ENCODE data around the gene KAZN.

The KAZN gene

GRCh38 chr1:15098176-15099125, 500.0 kb downstream of the KAZN start:
- no peak for DNase-seq (ENCODE audit: extremely low read depth, low read depth)
- TF ChIP-seq CTCF (IDR thresholded peaks at IDR 0.05; ENCODE audit: low read depth, low read length), result no peak

GRCh38 chr1:15099441-15100120, 501.1 kb downstream of the KAZN start:
- TF ChIP-seq CTCF (IDR thresholded peaks at IDR 0.05; ENCODE audit: low read depth, low read length), result no peak

DNA sequence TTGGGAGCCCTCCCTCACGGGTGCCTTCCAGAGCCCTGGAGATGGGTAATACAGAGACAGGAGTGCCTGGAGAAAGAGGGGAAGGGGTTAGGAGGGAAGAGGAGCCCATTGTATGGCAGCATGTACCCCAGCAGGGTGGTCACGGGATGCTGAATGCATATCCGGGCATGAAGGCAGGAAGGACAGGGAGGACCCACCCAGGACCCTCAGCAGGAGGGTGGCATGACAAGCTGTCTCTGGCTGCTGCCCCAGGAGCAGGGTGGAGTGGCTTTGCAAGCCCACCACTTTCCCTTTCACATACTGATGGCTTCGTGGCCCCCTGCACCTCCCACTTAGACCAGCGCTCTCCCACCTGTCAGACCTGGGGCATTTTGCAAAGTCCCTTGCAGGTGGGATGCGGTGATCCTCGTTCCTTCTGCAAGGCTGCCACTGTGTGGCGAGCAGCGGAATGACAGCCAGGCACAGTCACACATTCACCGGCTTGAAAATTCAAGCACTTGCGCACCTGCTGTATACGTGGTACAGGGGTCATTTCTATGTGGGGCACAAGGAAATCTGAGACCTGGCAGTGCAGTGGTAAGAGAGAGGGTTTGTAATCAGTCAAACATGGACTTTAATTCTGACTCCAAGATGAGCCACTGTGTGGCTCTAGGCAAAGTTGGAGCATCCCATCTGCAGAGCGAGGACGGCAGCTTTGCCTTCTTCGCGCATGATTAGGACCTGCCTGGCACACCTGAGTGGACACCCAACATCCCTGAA, 501.8 kb downstream of the KAZN start:
- DNase-seq (ENCODE audit: extremely low read depth, low read depth), result no peak

More at GRCh38 chr1:15099441-15100120, 501.1 kb downstream of the KAZN start:
- no peak for DNase-seq (ENCODE audit: extremely low read depth, low read depth)

GRCh38 chr1:15100880-15101760, 502.6 kb downstream of the KAZN start:
- DNase-seq (ENCODE audit: extremely low read depth, low read depth), result no peak
- TF ChIP-seq CTCF (IDR thresholded peaks at IDR 0.05; ENCODE audit: low read depth, low read length), result no peak

More for the DNA sequence above, 501.8 kb downstream of the KAZN start:
- TF ChIP-seq CTCF (IDR thresholded peaks at IDR 0.05; ENCODE audit: low read depth, low read length), result peak; percentile 97

- TF ChIP-seq CTCF (IDR thresholded peaks at IDR 0.05; ENCODE audit: low read depth, low read length), result no peak
These were observed 503.3 kb downstream of the KAZN start for GRCh38 chr1:15101801-15102200.

DNA sequence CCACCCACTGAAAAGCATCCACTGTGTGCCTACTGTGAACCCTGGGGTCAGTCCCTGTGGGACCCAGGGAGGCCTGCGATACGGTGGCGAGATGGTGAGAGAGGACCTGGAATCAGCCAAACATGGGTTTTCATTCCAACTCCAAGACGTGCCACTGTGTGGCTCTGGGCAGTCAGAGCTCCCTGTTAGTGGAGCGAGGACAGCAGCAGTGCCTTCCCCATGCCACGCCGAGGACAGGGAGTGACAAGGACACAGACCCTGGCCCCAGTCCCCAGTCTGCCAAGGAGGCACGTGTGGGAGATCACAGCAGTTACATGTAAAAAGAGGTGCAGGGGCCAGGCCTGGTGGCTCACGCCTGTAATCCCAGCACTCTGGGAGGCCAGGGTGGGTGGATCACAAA, 504.2 kb downstream of the KAZN start:
- DNase-seq (ENCODE audit: extremely low read depth, low read depth), result no peak
- TF ChIP-seq CTCF (IDR thresholded peaks at IDR 0.05; ENCODE audit: low read depth, low read length), result no peak

More at GRCh38 chr1:15101801-15102200, 503.3 kb downstream of the KAZN start:
- no peak for DNase-seq (ENCODE audit: extremely low read depth, low read depth)
